ENCODE measurements around the gene ZG16B.

- no peak for TF ChIP-seq TARDBP (IDR thresholded peaks at IDR 0.05)
- no peak for TF ChIP-seq ARNT (IDR thresholded peaks at IDR 0.05)
- no peak for TF ChIP-seq SP1 (IDR thresholded peaks at IDR 0.05)
- TF ChIP-seq ELF4 (IDR thresholded peaks at IDR 0.05), result no peak
- no peak for TF ChIP-seq SUZ12 (IDR thresholded peaks at IDR 0.05)
- no peak for TF ChIP-seq FOXM1 (IDR thresholded peaks at IDR 0.05; ENCODE audit: borderline replicate concordance)
- no peak for TF ChIP-seq FOXK2 (IDR thresholded peaks at IDR 0.05)
- no peak for TF ChIP-seq L3MBTL2 (conservative IDR thresholded peaks at IDR 0.05)
- TF ChIP-seq BHLHE40 (IDR thresholded peaks at IDR 0.05; ENCODE audit: borderline replicate concordance), result no peak
- no peak for TF ChIP-seq NFRKB (IDR thresholded peaks at IDR 0.05)
- TF ChIP-seq HDGF (IDR thresholded peaks at IDR 0.05; ENCODE audit: borderline replicate concordance), result no peak
- no peak for TF ChIP-seq FOXA1 (IDR thresholded peaks at IDR 0.05)
These were observed 29.7 kb downstream of the ZG16B start for GRCh38 chr16:2859686-2860265.

Measured in HEK293T (cell line).